UCSD-AML1 (cell line): ENCODE data around the gene LMAN2.

Experiments
- DNase-seq: peaks from one replicate; lab custom pipeline; 2025; ENCODE audit not compliant: unreplicated experiment; lab: John Stamatoyannopoulos, UW

Gene LMAN2

GRCh38 chr5:177351392-177352329 is at the start of gene LMAN2:
Gene LMAN2, minus strand, starts transcription at chr5:177351668. Its CDS starts 21 bp downstream, at chr5:177351647.
- peak; percentile 90 for DNase-seq

- DNase-seq, result no peak
Observed at GRCh38 chr5:177399997-177400868, 48.8 kb upstream of the LMAN2 start, which contains the start of gene PFN3. Gene PFN3, minus strand, starts transcription at chr5:177400661. Its CDS starts 85 bp downstream, at chr5:177400576.

GRCh38 chr5:177397875-177398390 is 46.5 kb upstream of the LMAN2 start:
- no peak for DNase-seq

GRCh38 chr5:177396807-177397206 is 45.3 kb upstream of the LMAN2 start:
- DNase-seq, result no peak

GRCh38 chr5:177396078-177396477 is 44.6 kb upstream of the LMAN2 start:
- DNase-seq, result no peak

- no peak for DNase-seq
Observed at GRCh38 chr5:177393990-177394389, 42.5 kb upstream of the LMAN2 start.

- DNase-seq, result peak; percentile 61
Observed at GRCh38 chr5:177393206-177393765, 41.8 kb upstream of the LMAN2 start.

GRCh38 chr5:177392765-177393164 is 41.3 kb upstream of the LMAN2 start:
- peak; percentile 58 for DNase-seq

GRCh38 chr5:177390363-177391300 is 39.2 kb upstream of the LMAN2 start:
- peak; percentile 84 for DNase-seq

GRCh38 chr5:177389241-177390169 is 38.0 kb upstream of the LMAN2 start:
- peak; percentile 54 for DNase-seq

- DNase-seq, result no peak
Observed at GRCh38 chr5:177388521-177389052, 37.1 kb upstream of the LMAN2 start.

GRCh38 chr5:177387405-177387804 is 35.9 kb upstream of the LMAN2 start:
- no peak for DNase-seq

GRCh38 chr5:177386542-177386941 is 35.1 kb upstream of the LMAN2 start:
- no peak for DNase-seq

GRCh38 chr5:177385720-177386119 is 34.3 kb upstream of the LMAN2 start:
- DNase-seq, result peak; percentile 43

GRCh38 chr5:177384134-177384533 is 32.7 kb upstream of the LMAN2 start, which contains the start of gene SLC34A1:
Gene SLC34A1, plus strand, starts transcription at chr5:177384434. Its CDS starts 1,308 bp downstream, at chr5:177385742.
- no peak for DNase-seq

GRCh38 chr5:177383181-177383580 is 31.7 kb upstream of the LMAN2 start:
- no peak for DNase-seq

- DNase-seq, result peak; percentile 49
Observed at GRCh38 chr5:177382423-177383029, 31.1 kb upstream of the LMAN2 start.

- DNase-seq, result no peak
Observed at GRCh38 chr5:177380805-177381126, 29.3 kb upstream of the LMAN2 start.
